Measurements from ENCODE around the gene HSCB. TPM values are rescaled to one million over a fixed set of nuclear protein-coding genes. Genes with fewer than 3 reads are reported as not detected.

HSCB gene
- total RNA-seq, 4 donors from 2014 or later, result 14.4 to 24.9 (median 16.3) TPM

DNA sequence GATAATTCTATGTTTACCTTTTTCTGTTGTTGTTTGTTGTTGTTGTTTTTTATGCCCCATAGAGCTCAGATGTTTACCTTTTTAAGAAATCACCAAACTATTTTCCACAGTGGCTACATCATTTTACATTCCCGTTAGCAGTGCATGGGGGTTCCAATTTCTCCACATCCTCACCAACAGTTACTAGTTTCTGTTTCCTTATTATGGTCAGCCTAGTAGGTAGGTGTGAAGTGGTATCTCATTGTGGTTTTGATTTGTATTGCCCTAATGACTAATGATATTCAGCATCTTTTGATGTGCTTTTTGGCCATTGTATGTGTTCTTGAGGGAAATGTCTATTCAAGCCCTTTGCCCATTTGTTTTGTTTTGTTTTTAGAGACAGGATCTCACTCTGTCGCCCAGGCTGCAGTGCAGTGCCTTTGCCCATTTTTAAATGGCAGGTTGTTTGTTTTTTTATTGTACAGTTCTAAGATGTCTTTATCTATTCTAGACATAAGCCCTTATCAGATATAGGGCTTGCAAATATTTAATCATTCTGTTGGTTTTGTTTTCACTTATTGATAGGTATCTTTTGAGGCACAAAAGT is 27.7 kb upstream of the HSCB start:
- intact Hi-C loops (cut with DNase I), result no loop called here
- 79 to 80% methylated on average over 2 of the region's 2 CpGs for WGBS, 2 donors
- H3K36me3 ChIP-seq, result peaks cover 0 to 5% (median 0%) of the 10 kb centered on the region in 3 donors
- no peak overlapping the region for H3K27ac ChIP-seq
- no peak for TF ChIP-seq POLR2A (IDR thresholded peaks at IDR 0.05)
- TF ChIP-seq, protein P1, sequence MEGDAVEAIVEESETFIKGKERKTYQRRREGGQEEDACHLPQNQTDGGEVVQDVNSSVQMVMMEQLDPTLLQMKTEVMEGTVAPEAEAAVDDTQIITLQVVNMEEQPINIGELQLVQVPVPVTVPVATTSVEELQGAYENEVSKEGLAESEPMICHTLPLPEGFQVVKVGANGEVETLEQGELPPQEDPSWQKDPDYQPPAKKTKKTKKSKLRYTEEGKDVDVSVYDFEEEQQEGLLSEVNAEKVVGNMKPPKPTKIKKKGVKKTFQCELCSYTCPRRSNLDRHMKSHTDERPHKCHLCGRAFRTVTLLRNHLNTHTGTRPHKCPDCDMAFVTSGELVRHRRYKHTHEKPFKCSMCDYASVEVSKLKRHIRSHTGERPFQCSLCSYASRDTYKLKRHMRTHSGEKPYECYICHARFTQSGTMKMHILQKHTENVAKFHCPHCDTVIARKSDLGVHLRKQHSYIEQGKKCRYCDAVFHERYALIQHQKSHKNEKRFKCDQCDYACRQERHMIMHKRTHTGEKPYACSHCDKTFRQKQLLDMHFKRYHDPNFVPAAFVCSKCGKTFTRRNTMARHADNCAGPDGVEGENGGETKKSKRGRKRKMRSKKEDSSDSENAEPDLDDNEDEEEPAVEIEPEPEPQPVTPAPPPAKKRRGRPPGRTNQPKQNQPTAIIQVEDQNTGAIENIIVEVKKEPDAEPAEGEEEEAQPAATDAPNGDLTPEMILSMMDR (IDR thresholded peaks at IDR 0.05), result no peak
- no peak overlapping the region for H3K4me3 ChIP-seq
- no peak for DNase-seq
- no peaks in the 10 kb centered on the region for H3K9me3 ChIP-seq
- H3K4me1 ChIP-seq, result peaks cover 0 to 18% (median 3%) of the 10 kb centered on the region in 3 donors
- no peaks in the 10 kb centered on the region for H3K27me3 ChIP-seq

DNA sequence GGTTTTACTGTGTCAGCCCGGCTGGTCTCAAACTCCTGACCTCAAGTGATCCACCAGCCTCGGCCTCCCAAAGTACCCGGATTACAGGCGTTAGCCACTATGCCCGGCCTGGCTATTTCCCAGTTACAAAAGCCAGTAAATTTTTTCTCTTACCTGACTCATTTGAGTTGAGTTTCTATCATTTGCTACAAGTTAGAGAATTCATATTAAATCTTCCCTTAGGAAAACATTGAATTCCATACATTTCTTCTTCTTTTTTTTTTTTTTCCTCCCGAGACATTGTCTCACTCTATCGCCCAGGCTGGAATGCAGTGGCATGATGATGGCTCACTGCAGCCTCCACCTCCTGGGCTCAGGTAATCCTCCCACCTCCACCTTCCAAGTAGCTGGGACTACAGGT is 26.2 kb upstream of the HSCB start:
- Histone ChIP-seq H3K4me1 (peaks cover 0 to 8% (median 3%) of the 10 kb centered on the region in 3 donors), H3K27ac (no peak overlapping the region), H3K27me3 (no peaks in the 10 kb centered on the region), H3K9me3 (no peaks in the 10 kb centered on the region), H3K36me3 (peaks cover 0 to 9% (median 0%) of the 10 kb centered on the region in 3 donors), H3K4me3 (no peak overlapping the region)
- 91 to 93% methylated on average over 7 of the region's 7 CpGs for WGBS, 2 donors
- intact Hi-C loops (cut with DNase I), result no loop called here
- no peak for DNase-seq
- no peak for TF ChIP-seq POLR2A (IDR thresholded peaks at IDR 0.05)
- TF ChIP-seq, protein P1 (IDR thresholded peaks at IDR 0.05), result no peak

DNA sequence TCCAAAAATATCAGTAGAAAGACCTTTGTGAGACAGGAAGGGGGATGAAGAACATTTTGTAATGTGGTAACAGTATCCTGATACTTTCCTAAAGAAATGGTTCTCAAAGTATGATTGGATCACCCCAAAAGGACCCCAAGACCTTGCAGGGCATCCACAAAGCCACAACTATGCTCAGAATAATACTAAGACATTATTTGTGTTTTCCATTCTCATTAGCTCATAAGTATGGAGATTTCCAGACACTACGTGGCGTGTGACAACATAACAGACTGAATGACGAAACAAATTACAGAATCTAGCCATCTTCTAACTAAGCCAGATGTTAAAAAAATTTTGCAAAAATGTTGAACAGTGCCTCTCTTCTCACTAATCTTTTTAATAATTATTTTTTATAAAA is 25.2 kb upstream of the HSCB start:
- no peak overlapping the region for H3K27ac ChIP-seq
- H3K4me1 ChIP-seq, result no peaks in the 10 kb centered on the region
- H3K27me3 ChIP-seq, result no peaks in the 10 kb centered on the region
- H3K4me3 ChIP-seq, result no peak overlapping the region
- intact Hi-C loops (cut with DNase I), result no loop called here
- H3K36me3 ChIP-seq, result peaks cover 0 to 19% (median 0%) of the 10 kb centered on the region in 3 donors
- no peaks in the 10 kb centered on the region for H3K9me3 ChIP-seq
- DNase-seq, result no peak
- TF ChIP-seq, protein P1 (IDR thresholded peaks at IDR 0.05), result no peak
- TF ChIP-seq POLR2A (IDR thresholded peaks at IDR 0.05), result no peak
- 90 to 95% methylated on average over 3 of the region's 3 CpGs for WGBS, 2 donors

DNA sequence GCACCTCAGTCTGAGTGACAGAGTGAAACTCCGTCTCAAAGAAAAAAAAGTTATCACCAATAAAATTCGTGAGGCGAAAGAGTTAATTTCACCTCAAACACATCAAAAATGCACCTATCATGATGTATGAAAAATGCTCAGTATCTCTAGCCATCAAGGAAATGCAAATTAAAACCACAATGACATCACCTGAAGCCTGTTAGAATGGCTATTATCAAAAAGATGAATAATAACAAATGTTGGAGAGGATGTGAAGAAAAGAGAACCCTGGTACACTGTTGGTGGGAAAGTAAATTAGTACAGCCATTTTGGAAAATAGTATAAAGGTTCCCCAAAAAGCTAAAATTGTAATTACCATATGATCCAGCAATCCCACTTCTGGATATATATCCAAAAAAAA is 23.8 kb upstream of the HSCB start:
- H3K36me3 ChIP-seq, result peaks cover 0 to 28% (median 0%) of the 10 kb centered on the region in 3 donors
- no peaks in the 10 kb centered on the region for H3K27me3 ChIP-seq
- no peak overlapping the region for H3K4me3 ChIP-seq
- intact Hi-C loops (cut with DNase I), result no loop called here
- 87 to 89% methylated on average over 3 of the region's 3 CpGs for WGBS, 2 donors
- H3K4me1 ChIP-seq, result no peaks in the 10 kb centered on the region
- TF ChIP-seq, protein P1 (IDR thresholded peaks at IDR 0.05), result no peak
- no peak for TF ChIP-seq POLR2A (IDR thresholded peaks at IDR 0.05)
- DNase-seq, result no peak
- no peak overlapping the region for H3K27ac ChIP-seq
- no peaks in the 10 kb centered on the region for H3K9me3 ChIP-seq

DNA sequence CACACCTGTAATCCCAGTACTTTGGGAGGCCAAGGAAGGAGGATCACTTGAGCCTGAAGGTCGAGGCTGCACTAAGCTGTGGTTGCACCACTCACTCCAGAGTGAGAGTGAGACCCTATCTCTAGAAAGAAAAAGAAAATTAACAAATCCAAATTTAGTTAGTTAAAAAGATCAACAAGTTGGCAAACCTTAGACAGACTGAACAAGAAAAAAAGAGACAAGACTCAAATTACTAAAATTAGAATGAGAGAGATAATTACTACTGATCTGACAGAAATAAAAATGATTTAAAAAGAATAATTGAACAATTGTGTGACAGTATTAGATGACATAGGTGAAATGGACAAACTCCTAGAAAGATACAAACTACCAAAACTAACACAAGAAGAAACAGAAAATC is 13.8 kb upstream of the HSCB start:
- peaks cover 0 to 7% (median 0%) of the 10 kb centered on the region in 3 donors for H3K4me1 ChIP-seq
- TF ChIP-seq POLR2A (IDR thresholded peaks at IDR 0.05), result no peak
- TF ChIP-seq, protein P1 (IDR thresholded peaks at IDR 0.05), result no peak
- intact Hi-C loops (cut with DNase I), result no loop called here
- 78 to 85% methylated on average over 1 of the region's 1 CpG for WGBS, 2 donors
- DNase-seq, result no peak
- H3K27ac ChIP-seq, result no peak overlapping the region
- no peaks in the 10 kb centered on the region for H3K9me3 ChIP-seq
- no peak overlapping the region for H3K4me3 ChIP-seq
- H3K27me3 ChIP-seq, result no peaks in the 10 kb centered on the region
- peaks cover 0 to 35% (median 0%) of the 10 kb centered on the region in 3 donors for H3K36me3 ChIP-seq
